ENCODE measurements around the gene CX3CL1.
"Not testable (repeated sequence)": the region's sequence is repeated elsewhere in the genome, so short reads cannot be mapped to it uniquely, and the experiment has no call there.

CX3CL1 gene

DNA sequence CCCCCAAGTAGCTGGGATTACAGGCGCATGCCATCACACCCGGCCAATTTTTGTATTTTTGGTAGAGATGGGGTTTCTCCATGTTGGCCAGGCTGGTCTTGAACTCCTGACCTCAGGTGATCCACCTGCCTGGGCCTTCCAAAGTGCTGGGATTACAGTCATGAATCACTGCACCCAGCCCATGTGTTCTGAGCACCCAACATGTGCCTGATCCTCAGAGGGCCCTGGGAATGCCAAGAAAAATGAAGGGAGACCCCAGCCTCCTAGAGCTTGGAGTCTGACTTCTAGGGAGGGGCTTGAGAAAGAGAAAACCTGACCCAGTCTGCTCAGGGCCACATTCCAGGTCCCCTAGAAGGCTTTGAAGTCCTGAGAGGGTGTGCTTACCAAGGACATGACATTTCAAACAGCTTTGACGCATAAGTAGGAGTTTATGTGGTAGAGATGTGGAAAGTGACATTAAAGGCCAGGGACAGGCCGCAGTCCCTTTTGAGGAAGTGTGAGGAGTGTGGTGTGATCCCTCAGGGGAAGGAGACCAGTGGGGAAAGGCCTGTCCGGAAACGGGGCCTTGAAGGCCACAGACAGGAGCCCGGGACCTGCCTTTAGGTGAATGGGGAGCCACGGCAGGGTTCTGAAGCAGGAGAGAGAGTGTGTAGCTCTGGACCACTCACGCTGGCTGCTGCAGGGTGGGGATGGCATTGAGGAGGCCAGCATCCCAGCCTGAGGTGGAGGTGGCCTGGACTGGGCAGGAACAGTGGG lies 14.8 kb upstream of the CX3CL1 start:
- no peak for DNase-seq (ENCODE audit: low read depth in 1 of 2, low spot score in 1 of 2)

DNA sequence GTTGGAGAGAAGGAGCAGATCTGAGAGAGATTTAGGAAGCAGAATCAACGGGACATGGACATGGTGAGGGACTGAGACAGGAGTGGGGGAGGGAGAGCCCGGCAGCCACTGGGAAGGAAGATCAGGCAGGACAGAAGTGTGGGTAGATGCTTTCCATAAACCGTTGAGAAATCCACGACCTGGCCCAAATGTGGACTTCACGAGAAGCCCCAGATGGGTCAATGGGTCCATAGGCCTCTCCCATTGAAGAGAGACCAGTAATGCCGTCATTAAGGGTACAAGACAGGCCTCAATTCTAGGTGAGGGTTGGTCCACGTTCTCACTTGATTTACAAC lies 14.2 kb upstream of the CX3CL1 start:
- no peak for DNase-seq (ENCODE audit: low read depth in 1 of 2, low spot score in 1 of 2)

DNA sequence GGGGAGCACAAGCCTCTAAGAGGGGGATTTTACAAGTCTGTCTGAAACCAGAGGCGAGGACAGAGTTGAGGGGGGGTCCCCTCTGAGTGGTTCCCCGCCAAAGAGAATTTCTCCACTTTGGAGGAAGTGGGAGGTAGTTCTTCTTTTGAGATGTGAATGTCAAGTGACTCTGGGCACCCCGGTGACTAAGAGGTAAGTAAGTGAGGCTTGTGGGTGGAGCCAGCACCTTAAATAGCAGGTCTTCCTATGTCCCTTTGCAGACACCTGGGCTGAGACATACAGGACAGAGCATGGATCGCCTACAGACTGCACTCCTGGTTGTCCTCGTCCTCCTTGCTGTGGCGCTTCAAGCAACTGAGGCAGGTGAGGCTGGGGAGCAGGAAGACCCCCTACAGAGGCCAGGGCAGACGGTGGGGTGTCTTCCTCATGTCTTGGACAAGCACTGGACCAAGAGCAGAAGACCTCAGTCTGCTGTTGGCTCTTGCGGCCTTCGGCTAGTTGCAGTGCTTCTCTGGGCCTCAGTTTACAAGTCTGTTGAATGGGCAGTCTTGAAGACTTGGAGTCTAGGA lies 13.7 kb upstream of the CX3CL1 start, which contains the start of gene CCL22:
CCL22 (plus strand) TSS at position 257 of the 569 bp plus-strand sequence; CDS start at position 291, 34 bp downstream.
- no peak for DNase-seq (ENCODE audit: low read depth in 1 of 2, low spot score in 1 of 2)

DNA sequence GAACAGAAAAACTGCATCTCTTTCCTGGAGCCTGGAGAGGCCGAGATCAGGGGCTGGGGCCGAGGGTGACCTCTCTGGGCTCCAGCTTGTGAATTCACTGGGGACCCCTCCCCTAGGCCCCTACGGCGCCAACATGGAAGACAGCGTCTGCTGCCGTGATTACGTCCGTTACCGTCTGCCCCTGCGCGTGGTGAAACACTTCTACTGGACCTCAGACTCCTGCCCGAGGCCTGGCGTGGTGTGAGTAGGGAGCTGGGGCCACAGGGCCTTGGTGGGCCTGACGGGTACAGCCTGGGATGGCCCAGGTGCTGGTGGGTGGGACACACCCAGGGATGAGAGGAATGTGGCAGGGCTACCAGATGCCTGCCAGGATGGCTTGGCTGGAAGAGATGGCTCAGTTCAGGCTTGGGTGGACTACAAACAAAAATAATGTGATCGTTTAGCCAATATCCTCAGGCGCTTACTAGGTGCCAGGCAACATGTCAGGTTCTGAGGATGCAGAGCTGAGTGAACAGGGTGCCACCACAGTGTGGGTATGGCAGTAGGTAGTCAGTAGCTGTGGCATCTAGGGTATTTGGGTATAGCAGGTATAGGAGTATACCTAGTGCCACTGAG lies 11.9 kb upstream of the CX3CL1 start:
- no peak for DNase-seq (ENCODE audit: low read depth in 1 of 2, low spot score in 1 of 2)

DNA sequence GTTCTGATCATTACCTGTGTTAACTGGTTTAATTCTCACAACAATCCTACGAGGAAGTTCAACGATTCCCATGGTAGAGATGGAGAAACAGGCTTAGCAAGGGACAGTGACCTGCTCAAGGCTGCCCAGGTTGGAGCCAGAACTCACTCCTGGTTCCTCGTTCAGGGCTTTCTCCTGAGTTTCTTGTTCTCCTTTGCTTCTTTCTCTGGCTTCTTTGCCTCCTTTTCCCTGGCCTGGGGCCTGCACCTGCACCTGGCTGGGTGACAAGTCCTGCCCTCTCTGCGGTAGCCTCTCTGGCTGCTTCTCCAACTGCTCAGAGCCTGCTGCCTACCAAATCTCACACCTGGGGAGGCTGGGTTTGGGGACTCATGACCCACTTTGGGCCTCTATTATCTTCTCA lies 10.9 kb upstream of the CX3CL1 start:
- no peak for DNase-seq (ENCODE audit: low read depth in 1 of 2, low spot score in 1 of 2)

DNA sequence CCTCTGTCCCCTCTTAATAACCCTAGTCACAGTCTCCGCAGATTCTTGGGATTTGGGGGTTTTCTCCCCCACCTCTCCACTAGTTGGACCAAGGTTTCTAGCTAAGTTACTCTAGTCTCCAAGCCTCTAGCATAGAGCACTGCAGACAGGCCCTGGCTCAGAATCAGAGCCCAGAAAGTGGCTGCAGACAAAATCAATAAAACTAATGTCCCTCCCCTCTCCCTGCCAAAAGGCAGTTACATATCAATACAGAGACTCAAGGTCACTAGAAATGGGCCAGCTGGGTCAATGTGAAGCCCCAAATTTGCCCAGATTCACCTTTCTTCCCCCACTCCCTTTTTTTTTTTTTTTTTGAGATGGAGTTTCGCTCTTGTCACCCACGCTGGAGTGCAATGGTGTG lies 8.1 kb upstream of the CX3CL1 start:
- no peak for DNase-seq (ENCODE audit: low read depth in 1 of 2, low spot score in 1 of 2)

DNA sequence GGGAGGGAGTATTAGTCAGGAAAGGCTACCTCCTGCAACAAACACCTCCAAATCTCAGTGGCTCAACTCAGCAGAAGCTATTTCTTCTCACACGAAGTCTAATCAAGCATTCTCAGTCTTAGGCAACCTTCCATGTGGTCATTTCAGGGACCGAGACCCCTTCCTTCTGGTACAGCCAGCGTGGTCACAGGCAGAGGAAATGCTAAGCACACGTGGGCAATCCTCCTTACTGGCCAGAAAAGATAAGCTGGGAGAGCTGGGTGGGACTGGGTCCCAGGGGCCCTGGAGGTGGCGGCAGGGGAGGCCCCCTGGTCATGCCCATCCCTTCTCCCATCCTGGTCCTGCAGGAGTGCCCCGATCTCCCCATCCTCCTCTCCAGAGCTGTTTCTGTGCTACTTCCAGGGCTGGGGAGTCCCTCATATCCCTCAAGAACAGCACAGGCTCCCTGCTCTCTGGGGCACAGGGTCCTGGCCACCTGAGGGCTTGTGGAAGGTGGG lies 5.7 kb upstream of the CX3CL1 start:
- no peak for DNase-seq (ENCODE audit: low read depth in 1 of 2, low spot score in 1 of 2)

DNA sequence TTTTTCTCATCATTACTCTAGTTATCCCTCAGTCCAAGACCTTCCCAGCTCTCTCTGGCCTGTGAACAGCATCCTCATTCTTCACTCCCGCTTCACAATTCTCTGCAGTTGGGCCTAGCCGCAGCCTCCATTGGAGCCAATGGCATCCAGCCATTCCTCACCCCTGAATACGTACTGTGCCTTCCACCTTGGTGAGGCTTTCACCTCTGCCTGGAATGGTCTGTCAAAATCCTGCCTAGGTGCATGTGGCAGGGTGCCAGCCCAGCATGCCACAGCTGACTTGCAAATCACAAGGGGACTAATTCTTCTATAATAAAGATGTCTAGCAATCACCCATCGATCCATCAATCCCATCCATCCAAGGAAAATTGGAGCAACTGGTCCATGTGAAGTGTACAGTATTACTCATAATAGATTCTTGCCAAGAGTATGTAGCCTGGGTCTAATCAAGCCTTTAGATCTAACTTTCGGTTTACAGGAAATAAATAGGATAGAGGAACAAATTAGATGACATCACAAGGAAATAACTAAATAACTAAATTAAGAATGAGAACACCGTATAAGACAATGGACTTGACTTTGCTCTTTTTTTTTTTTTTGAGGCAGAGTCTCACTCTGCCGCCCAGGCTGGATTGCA lies 5.1 kb upstream of the CX3CL1 start:
- DNase-seq (ENCODE audit: low read depth in 1 of 2, low spot score in 1 of 2), result no peak

DNA sequence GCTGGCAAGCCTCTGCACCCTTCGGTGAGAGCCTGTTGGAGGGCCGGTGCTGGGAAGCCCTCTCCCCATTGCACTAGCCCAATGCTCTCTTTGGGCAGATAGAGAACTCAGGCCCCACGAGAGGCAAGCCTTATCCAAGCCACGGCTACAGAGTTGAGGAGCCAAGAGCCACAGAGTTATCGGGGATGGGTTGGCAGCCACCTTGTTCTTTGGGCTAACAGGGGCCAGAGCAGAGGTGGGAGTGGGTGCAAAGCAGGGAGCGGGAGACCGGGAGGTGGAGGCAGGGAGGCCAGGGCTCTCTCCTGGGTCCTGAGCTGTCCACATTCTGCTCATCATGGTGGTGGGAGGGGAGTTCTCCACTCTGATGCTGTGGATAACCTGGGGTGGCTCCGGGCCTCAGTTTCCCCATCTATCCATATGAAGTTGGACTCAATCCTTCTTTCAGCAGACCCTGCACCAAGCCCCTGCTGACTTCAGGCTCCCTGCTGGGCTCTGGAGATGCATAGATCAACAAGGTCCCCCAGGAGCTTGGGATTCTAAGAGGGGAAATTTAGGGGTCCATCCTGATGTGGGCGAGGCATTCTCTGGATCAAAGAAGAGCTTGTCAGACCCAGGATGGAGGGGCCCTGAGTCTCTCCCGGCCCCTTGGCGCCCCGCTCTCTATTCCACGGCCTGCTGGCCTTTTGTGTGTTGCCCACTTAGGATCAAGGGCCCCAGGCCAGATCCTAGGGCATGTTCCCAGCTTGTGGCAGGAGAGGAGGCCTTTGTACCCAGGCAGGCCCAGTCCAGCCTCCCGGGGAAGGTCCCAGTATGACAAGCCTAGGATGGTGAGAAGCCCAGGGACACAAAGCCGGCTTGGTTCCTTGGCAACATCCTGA lies 557 bp upstream of the CX3CL1 start:
- DNase-seq (ENCODE audit: low read depth in 1 of 2, low spot score in 1 of 2), result no peak

DNA sequence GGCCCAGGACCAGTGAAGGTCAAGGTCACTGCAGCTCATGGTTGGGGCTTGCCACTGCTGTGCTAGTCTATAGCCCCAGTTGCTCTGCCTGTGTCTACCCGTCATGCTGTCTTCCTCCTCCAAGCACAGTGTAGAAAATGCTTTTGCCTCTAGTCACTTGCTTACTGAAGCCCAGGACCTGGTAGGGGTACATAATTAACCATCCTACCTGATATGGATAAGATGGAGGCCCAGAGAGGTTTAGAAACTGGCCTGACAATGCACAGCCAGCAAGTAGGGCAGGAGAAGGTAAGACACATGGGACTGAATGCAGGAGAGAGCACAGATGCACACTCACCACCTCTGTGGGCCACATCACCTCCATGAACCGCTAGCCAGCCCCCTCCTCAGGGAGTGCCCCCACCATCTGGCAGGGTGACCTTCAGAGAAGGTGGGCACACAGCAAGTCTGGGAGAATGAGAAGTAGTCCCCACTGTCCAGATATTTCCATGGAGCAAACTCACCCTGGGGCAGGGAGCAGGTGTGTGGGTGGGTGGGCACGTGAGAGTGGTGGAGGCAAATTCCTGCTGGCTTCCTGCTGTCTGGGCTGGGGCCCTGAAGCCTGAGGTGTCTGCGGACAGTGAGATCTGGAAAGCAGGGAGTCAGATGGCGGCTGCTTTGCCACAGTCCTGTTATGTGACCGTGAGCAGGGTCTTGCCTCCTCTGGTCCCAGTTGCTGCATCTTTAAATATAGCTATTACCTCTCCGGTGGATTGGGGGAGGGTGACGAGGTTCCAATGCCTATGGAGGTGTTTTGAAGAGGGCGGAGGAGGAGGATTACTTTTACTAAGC lies 1.0 kb downstream of the CX3CL1 start:
- no peak for DNase-seq (ENCODE audit: low read depth in 1 of 2, low spot score in 1 of 2)

DNA sequence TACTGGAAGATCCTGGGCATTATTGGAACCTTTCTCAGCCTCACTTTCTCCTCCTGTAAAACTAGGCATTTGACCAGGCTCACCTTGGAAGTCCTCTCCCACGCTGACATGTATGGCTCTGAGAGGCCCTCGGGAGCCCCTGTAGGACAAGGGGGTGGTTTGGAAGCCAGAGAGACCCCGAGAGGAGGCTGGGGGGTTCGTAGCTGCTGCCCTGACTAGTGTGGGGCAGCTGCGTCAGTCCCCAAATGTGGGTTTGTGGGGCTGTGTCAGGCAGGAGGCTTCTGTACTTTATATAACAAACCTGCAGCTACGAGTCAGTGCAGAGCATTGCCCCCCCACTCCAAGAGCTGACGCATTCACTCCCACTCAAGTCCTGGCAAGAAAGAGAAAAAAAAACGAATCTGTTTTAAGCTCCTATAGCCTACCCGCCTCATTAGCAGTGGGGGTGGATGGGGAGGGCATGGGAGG lies 1.8 kb downstream of the CX3CL1 start:
- no peak for DNase-seq (ENCODE audit: low read depth in 1 of 2, low spot score in 1 of 2)

DNA sequence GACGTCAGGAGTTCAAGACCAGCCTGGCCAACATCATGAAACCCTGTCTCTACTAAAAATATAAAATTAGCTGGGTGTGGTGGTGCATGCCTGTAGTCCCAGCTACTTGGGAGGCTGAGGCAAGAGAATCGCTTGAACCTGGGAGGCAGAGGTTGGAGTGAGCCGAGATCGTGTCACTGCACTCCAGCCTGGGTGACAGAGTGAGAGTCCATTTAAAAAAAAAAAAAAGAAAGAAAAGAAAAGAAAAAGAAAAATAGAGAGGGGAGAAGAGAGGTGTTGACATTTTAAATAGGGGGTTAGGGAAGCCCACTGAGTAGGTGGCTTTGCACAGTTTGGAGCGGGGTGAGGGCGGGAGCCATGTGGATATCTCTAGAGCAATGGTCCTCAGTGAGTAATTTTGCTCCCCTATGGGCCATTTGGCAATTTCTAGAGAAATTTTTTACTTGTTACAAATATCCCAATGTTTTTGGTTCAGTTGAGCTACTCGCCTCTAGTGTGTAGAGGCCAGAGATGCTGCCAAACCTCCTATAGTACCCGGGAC lies 2.7 kb downstream of the CX3CL1 start:
- not testable (repeated sequence) for DNase-seq (ENCODE audit: low read depth in 1 of 2, low spot score in 1 of 2)

DNA sequence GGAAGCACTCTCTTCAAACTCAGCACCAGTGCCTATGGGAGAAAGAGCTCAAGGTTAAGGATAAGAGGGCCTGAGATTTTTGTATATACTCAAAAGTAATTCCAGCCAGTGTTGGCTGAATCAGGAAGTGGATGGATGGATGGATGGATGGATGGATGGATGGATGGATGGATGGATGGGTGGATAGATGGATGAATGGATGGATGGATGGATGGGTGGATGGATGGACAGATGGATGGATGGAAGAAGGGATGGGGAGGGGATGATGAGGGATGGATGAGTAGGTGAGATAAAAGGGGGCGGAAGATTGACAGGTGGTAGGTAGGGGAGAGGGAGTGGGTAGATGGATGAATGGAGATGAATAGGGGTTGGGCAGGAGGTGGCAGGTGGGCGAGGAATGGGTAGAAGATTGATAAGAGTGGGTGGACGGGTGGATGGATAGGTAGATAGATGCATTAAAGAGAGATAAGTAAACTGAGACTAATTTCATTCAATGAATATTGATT lies 4.1 kb downstream of the CX3CL1 start:
- no peak for DNase-seq (ENCODE audit: low read depth in 1 of 2, low spot score in 1 of 2)

DNA sequence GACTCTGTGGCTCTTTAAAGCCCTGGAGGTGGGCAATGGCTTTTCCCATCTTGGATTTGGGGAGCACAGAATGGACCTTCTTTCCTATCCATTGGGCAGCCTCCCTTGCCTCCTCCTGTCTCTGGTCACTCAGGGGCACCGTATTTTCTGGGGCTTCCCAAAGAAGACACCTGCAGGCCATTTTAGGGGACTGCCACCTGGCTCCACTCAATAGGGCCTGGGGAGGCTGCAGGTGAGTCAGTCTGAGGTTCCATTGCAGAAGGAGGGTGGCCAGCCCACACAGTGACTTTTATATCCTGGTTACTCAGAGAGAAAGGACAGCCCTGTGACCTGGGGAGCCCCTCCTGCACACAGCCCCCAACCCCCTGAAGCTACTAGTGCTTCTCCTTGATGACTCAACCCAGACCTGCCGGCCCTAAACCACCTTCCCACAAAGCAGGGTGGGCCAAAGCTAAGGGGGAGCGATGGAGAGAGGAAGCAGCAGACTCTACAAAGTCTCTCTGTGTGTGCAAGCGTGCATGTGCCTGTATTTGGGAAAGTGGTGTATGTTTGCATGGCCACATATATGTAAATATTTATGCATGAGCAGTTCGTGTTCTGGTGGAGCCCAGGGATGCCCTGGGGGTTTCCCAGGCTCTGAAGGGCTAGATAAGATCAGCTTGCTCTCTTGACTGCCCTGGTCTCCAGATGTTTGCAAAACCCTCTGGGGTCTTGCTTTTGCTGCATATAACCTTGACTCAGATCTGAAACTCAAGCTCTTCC lies 5.0 kb downstream of the CX3CL1 start:
- no peak for DNase-seq (ENCODE audit: low read depth in 1 of 2, low spot score in 1 of 2)

DNA sequence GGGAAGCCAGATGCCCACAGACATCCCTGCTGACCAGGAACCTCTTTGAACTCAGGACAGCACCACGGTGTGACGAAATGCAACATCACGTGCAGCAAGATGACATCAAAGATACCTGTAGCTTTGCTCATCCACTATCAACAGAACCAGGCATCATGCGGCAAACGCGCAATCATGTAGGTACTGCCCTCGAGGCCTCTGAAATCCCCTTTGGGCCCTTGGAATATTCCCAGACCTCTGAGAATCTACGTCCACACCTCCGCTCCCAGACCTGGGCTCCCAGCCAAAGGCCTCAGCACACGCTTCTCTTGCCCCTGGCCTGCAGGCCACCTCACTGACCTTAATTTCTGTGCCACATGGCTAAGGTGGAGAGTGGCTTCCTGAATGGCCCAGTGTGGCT lies 7.3 kb downstream of the CX3CL1 start:
- DNase-seq (ENCODE audit: low read depth in 1 of 2, low spot score in 1 of 2), result no peak

DNA sequence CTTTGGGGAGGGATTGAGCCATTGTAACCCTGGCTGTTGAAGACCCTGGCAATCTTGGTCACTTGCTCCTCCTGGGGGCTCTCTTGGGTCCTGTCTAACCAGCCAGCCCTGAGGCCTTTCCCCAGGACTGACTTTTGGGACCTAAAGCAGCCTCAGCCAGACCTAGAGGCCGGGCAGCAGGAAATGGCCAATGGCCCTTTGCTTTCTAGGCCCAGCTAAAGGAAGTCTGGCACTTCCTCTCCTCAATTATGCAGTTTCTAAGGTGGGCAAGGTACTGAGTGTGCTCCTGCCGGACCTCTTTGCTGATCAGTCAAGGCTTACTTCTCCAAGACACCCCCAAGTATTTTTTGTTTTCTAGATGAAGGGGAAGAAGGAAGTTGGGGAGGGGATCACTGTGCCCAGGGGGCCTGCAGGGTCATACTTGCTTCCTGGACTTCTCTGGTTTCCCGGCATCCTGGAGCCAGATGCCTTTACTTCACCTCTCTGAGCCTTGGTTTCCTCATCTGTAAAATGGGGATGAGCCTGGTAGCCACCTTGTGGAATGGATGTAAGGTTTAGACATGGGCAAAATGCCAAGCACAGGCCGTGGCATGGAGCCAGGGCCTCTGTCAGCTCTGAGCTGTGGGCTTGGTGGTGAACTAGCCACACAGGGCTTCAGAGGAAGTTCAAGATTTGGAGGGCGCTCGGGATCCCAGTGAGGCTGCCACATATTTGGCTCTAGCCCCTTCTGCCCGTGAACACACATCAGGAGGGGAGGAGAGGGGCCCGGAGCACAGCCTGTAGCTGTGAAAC lies 8.6 kb downstream of the CX3CL1 start:
- DNase-seq (ENCODE audit: low read depth in 1 of 2, low spot score in 1 of 2), result no peak

DNA sequence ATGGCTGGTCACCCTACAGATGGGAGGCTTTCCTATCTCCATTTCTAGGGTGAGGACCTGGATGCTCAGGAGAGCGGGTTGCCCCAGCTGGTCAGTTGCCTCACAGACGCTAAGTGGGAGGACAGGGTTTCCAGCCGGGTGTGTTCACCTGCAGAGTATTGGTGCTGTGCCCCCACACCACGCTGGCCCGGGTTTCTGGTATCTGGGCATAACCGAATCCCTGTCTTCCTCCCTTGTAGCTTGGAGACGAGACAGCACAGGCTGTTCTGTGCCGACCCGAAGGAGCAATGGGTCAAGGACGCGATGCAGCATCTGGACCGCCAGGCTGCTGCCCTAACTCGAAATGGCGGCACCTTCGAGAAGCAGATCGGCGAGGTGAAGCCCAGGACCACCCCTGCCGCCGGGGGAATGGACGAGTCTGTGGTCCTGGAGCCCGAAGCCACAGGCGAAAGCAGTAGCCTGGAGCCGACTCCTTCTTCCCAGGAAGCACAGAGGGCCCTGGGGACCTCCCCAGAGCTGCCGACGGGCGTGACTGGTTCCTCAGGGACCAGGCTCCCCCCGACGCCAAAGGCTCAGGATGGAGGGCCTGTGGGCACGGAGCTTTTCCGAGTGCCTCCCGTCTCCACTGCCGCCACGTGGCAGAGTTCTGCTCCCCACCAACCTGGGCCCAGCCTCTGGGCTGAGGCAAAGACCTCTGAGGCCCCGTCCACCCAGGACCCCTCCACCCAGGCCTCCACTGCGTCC lies 9.7 kb downstream of the CX3CL1 start:
- DNase-seq (ENCODE audit: low read depth in 1 of 2, low spot score in 1 of 2), result no peak

All from stimulated activated CD4-positive, alpha-beta T cell treated with anti-CD3 and anti-CD28 coated beads, Interleukin-15, amount 100 ng/mL, for 1 hour (primary cell).